H1 (cell line): ENCODE measurements around the gene GJD4. TPM values are rescaled to one million over a fixed set of nuclear protein-coding genes. Genes with fewer than 3 reads are reported as not detected.

Experiments
- ASH2L ChIP-seq: fragments of 200-600, 300-600 bp; sonication (generic); IDR thresholded peaks from one replicate; pipeline ENCODE4 v1.7.1; 2017; ENCODE audit warnings: low read length
- HDAC2 ChIP-seq, 2 experiments: fragments of 300-600 bp in 1 of 2; sonication (generic) in 1 of 2; IDR thresholded peaks; 2 replicates each; pipeline ENCODE4 v1.6.1; 2011 to 2012; ENCODE audit warnings: low read depth in 2 of 2, low read length in 2 of 2, mild to moderate bottlenecking in 2 of 2, moderate library complexity in 2 of 2, borderline replicate concordance in 1 of 2, inconsistent platforms in 1 of 2
- JUN ChIP-seq: IDR thresholded peaks from 2 replicates; pipeline ENCODE4 v1.6.1; 2011; ENCODE audit warnings: low read depth, mild to moderate bottlenecking, improper control_type of control experiment, low read length
- KDM4A ChIP-seq: IDR thresholded peaks from one replicate; pipeline ENCODE4 v1.7.1; 2012; ENCODE audit warnings: low read depth, mild to moderate bottlenecking, moderate library complexity, low read length, inconsistent platforms; ENCODE audit not compliant: severe bottlenecking
- KDM5A ChIP-seq: fragments of 200-600 bp; IDR thresholded peaks from 2 replicates; pipeline ENCODE4 v1.7.1; 2012; ENCODE audit warnings: mild to moderate bottlenecking, low read length, inconsistent platforms, mixed read lengths
- NRF1 ChIP-seq: IDR thresholded peaks from 2 replicates; pipeline ENCODE4 v1.6.1; 2011; ENCODE audit warnings: mild to moderate bottlenecking, low read depth, low read length, improper control_type of control experiment
- PHF8 ChIP-seq: fragments of 200-600 bp; sonication (generic); conservative IDR thresholded peaks from 2 replicates; pipeline ENCODE4 v1.7.1; 2012; ENCODE audit warnings: low read depth, mild to moderate bottlenecking, inconsistent platforms, low read length, moderate library complexity
- POLR2AphosphoS5 ChIP-seq: IDR thresholded peaks from 2 replicates; pipeline ENCODE4 v1.6.1; 2011; ENCODE audit warnings: low read depth, low read length
- SIN3A ChIP-seq, 2 experiments: IDR thresholded peaks in 1 of 2; conservative IDR thresholded peaks in 1 of 2; 2 replicates each; pipeline ENCODE4 v1.6.1; 2011 to 2012; ENCODE audit warnings: low read length in 2 of 2, improper control_type of control experiment in 1 of 2, low read depth in 1 of 2, mild to moderate bottlenecking in 1 of 2
- SP1 ChIP-seq: IDR thresholded peaks from 2 replicates; pipeline ENCODE4 v1.6.1; 2011; ENCODE audit warnings: low read depth, low read length
- TBP ChIP-seq: IDR thresholded peaks from 2 replicates; pipeline ENCODE4 v1.6.1; 2011; ENCODE audit warnings: low read depth, low read length, improper control_type of control experiment
- polyA plus RNA-seq, 7 experiments: library from polyadenylated mRNA; depleted of rRNA in 3 of 7; stranded (reverse) in 5 of 7; unstranded in 2 of 7; fragments of >200 nt in 5 of 7; fragments of 200-250 nt in 2 of 7; gene quantifications; 1 replicate in 5 of 7; 2 replicates in 1 of 7; 4 replicates in 1 of 7; pipeline versions ENCODE4 v1.2.1 to v1.2.3, GENCODE V29; 2011 to 2013; ENCODE audit warnings: missing spikeins in 2 of 7, mixed read lengths in 2 of 7
- total RNA-seq: library from RNA; stranded (reverse); fragmentation: NEBNext Ultra II Directional; extraction: Animal tissue kit (Norgen Biotek cat#: 25700); gene quantifications from 2 replicates; pipeline ENCODE4 v1.2.1, GENCODE V29; 2021

Gene GJD4
- total and polyA plus RNA-seq, 2 of the 8 experiments (the other 6 are each of a cell fraction or from before 2014, with no cell fraction given): not detected

DNA sequence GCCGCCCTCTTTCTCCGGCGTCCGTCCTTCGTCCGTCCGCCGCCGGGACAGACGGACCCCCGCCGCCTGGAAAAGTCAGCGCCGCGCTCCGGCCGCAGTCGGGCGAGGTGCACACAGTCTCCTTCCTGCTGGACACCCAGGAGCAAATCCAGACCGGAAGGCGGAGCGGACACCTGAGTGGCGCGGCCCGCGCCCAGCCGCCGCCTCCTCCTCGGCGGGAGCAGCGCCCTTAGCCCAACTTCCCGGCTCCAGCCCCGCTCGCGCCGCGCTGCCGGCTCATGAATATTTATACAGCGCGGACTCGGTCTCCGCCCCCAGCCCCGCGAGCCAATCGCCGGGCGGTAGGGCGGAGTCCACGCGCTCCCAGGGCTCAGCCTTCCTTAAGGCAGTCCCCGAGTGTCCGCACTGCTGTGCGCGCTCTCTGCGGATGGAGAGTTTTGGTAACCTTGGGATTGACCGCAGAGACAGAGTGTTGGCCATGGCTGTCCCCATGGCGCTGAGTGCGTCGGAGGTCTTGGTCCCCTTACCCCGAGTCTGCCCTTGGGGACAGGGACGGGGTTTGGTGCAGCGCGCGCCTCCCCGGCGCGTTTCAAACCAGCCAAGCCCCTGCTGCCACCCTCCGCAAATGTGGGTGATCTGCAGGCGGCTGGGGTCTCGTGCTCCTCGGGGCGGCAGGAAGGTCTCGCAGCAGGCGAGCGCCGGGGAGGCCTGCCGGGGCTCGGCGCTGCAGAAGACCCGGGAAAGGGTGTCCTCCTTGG lies 37.1 kb downstream of the GJD4 start, which contains the start of gene FZD8 (continued):
- peak in 1 of 2 experiments; percentile 55; a peak in 1 of 4 replicates for TF ChIP-seq HDAC2 (IDR thresholded peaks at IDR 0.05; ENCODE audit: borderline replicate concordance in 1 of 2, low read depth in 2 of 2, low read length in 2 of 2)
- TF ChIP-seq POLR2AphosphoS5: 0 out of 2 replicates have a peak, but pooled peaks have one; percentile 58
- peak; percentile 77 for TF ChIP-seq TBP
- TF ChIP-seq ASH2L: peak; percentile 75
- peak; percentile 31 for TF ChIP-seq KDM4A
- no peak for TF ChIP-seq JUN
- no peak for TF ChIP-seq NRF1
- TF ChIP-seq PHF8: peak; percentile 79
- TF ChIP-seq SIN3A (conservative IDR thresholded peaks at IDR 0.05 in 1 of 2, IDR thresholded peaks at IDR 0.05 in 1 of 2; ENCODE audit: low read depth in 1 of 2, low read length in 2 of 2): no peak
- no peak for TF ChIP-seq KDM5A
- TF ChIP-seq SP1: peak; percentile 43; the same call in 1 of the 2 replicates
